MV-4-11 (cell line): ENCODE measurements around the gene WDR86.

Source experiments
- DNase-seq: peaks from one replicate; lab custom pipeline; 2025; lab: John Stamatoyannopoulos, UW

Gene WDR86

GRCh38 chr7:151406051-151406875 lies 3.6 kb downstream of the WDR86 start:
- no peak for DNase-seq

DNA sequence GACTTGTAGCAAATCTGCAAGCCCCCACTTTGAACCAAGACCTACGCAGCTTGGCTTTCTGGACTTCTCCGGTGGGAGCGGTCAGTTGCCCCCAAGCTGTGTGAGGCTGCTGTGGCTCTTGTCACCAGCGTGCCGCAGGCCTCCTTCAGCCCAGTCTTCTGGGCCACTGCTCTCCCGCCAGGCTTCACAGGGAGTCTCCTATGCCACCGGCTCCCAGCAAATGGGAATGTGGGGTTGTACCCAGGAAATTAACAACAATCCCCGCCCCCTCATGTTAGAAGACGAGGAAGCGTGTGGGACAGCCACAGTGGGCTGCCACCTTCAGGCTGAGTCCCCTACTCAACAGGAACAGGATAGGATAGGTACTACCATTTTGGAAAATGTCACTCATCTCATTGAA lies 4.2 kb downstream of the WDR86 start:
- no peak for DNase-seq

GRCh38 chr7:151405056-151405455 lies 4.8 kb downstream of the WDR86 start:
- DNase-seq: no peak

GRCh38 chr7:151404216-151405011 lies 5.4 kb downstream of the WDR86 start:
- peak; percentile 84 for DNase-seq

GRCh38 chr7:151403764-151404163 lies 6.1 kb downstream of the WDR86 start:
- no peak for DNase-seq

DNA sequence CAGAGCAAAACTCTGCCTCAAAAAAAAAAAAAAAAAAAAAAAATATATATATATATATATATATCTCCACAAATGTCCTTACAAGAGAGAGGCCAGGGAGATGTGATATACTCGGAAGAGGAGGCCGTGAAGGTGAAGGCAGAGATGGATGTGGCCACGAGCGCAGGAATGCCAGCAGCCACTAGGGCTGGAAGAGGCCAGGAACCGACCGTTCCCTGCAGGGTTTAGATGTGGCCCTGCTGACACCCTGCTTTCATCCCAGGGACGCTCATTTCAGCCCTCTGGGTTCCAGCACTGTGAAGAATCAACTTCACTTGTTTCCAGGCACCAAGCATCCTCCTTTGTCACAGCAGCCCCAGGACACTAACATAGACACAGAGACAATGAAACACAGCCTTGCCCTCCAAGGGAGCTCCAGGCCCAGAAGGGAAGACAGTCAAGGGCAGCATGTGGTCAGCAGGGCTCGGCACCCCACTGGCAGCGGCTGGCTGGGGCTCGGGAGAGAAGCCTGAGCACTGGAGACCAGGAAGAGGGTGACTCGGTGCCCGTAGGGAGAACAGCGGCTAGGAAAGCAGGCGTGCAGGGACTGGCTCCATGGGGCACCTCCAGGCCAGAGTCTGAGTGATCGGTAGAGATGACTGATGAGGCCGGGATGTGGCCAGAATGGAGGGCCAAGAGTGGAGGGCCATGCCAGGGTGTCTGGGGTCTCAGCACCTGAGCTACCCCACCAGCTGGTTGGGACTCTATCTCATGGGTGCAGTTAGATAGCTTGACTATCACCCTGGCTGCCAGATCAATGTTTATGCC lies 7.6 kb downstream of the WDR86 start:
- no peak for DNase-seq

DNA sequence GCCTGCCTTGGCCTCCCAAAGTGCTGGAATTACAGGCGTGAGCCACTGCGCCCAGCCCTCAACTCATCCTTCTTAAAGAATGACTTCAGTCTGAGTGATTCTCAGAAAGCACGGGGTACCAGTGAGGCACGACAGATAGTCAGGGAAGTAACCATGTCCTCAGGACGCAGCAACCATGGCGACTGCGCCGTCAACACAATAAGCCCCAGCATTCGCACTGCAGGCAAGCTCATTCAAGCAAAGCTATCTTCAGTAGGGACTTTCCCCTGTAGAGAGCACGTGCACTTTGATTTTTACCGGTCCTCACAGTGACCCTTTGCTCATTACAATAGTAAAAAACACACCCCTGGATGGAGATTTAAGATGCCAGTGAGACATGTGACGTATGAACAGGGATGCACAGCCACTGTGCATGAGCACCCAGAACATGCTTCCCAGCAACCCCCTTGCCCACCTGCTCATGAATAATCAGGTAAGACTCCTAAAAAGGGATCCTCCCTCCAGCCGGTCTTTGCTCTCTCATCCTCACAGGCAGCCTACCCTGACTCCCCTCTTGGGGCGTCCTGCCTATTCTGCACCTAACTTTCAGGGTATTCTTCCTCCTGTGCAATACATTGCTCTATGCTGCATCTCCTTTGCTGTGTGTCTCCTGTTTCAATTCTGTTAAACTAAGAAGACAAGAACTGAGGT lies 9.1 kb downstream of the WDR86 start:
- DNase-seq: no peak

DNA sequence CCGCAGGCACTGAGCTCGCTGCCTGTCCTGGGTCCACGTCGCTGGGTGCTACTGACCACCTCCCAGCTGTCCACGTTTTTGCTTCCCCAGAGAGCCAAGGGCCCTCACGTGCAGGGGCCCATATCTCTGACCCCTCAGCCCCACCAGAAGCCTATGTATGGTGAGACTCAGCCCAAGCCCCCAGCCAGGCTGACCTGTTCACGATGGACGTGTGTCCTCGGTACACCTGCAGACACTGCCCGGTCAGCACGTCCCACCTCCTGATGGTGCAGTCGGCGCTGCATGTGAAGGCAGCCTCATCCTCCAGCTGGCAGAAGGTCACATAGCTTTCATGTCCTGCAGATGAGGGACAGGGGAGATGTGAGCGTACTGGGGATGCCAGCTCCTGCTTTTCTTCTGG lies 9.9 kb downstream of the WDR86 start:
- DNase-seq: no peak

DNA sequence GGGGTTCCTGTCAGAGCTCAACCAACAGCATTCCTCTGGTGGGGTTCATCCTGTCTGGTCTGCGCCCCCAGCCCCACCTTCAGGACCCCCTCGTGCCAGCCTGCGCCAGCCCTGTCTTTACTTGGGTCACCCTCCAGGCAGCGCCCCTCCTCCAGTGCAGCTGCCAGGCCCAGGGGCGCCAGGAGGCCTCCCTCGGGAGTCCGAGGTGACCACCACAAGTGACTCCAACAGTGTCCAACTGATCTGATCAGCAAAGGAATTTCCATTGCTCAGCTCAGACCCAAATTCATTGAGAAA lies 10.6 kb downstream of the WDR86 start:
- no peak for DNase-seq

GRCh38 chr7:151398446-151399304 lies 11.2 kb downstream of the WDR86 start:
- no peak for DNase-seq

DNA sequence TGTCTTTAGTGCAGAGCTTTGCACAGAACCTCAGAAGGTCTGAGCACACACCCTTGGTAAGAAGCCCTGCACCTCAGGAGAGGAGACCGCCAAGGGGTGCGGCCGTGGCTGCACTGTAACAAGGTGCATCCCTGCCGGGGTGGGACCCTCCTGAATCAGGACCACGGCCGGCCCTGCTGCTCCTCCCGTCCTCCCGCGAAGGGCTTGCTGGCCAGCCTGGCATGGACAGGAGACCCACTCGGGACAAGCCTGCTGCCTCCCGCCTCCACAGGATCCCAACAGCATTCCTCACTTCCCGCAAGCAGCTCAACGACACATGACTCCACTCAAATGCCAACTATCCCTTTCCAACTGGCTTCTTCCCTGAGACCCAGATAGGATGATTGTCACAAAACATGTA lies 12.8 kb downstream of the WDR86 start:
- DNase-seq: no peak

- no peak for DNase-seq
Measured at GRCh38 chr7:151396328-151396970, 13.4 kb downstream of the WDR86 start.

DNA sequence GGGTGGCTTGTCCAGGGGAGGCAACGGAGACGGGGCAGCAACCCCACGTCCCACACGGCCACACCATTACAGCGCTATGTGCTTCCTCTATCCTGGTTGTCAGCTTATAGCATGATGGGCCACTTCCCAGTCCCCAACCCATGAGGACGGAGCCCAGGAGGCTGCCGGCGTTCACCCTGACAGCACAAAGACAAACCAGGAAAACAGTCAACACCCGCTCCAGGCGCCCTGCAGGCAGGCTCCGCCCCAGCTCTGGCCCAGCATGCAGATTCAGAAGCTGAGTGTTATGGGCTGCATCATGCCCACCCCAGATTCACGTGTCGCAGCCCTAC lies 14.8 kb downstream of the WDR86 start:
- DNase-seq: peak; percentile 1

DNA sequence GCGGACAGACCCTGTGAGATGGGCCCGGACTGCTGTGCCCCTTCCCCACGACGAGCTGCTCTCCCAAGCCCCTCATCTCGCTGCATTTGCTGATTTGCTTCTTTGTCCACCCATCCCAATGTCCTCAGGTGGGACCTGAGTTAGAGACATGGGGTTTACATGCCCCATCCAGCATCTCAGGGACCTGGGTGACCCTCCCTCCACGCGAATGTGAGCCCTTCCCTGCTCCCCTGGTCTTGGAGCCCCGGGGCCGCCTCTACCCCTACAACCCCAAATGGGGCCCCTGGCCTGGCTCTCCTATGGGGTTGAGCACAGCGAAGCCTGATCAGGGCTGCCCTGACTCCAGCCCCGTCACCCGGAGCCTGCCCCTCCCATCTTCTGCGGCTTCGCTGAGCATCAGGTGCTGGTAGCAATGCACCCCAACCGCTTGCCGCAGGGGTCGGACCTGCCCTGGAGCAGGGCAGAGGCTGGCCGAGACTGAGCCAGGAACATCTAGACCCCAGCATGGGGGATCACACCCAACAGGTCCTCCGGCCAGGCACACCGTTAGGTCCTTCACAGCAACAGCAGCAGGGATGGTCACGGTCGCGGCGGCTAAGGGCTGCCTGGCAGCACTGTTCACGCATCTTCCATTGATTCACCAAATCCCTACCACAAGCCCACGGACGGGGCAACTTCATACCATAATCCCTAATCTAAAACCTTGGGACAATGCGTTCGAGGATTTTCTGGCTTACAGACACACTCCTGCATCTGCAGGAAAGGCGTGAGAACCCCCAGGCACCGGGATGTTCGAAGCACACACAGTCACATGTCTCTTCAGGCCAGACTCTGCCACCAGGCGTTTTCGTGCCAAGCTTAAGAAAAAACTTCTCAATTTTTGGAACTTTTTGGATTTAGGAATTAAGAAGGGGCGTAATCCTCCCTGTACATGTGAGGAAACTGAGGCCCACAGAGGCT lies 15.5 kb downstream of the WDR86 start:
- DNase-seq: no peak

DNA sequence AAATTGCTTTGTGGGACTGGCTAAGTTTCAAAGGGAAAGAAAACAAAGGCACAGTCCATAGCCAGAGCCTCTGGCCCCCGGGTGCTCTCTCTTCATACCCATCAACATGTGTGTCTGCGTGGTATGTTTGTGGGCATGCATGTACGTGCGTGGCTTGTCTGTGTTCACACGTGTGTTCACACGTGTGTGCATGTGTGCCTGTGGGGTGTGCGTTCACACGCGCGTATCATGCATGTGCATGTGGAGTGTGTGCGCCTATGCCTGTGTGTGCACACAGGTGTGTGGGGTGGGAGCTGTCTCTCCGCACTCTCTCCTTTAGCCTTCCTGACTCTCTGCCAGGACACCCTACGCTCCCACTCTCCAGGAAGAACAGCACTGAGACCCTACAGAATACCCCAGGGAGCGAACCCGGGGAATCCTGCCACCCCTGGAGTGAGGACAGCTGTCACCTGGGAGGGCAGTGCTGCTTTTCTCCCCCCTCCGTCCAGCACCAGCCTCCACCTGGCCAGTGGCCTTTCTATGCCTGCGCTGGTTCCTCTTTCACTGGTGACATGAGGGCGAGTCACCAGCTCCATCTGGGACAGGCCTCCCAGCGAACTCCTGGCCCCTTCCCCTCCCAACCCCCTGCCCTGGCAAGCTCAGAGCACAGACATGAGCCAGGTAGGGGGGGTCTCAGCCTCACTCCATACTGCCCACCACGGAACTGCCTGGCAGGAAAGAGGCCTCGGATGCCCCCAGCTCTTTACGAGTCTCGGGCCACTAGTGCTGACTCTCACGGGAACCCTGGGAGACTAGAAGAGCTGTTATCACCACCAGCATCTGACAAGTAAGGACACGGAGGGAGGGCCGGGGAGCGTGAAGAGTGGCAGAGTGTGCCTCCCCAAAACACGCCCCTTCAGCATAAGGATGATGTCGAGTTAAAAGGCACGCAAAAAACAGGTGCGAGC lies 16.5 kb downstream of the WDR86 start:
- DNase-seq: peak; percentile 2

DNA sequence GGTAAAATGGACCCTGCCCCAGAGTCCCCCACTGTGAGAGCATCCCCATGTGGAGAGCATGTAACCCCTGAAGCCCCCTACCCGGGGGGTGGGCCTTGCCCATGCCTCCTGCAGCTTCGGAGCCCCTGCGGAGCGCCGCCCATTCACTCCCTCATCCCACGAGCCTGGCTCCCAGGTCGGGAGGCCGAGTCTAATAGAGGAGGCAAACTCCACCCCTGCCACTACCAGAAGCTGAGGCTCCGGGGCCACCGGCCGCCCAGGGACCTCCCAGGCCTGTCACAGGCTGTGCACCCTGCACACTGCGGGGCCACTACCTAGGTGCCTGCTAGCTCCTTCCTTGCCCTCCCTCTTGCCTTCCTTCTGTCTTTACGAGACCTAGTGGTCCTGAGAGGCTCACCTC lies 17.4 kb downstream of the WDR86 start:
- no peak for DNase-seq

DNA sequence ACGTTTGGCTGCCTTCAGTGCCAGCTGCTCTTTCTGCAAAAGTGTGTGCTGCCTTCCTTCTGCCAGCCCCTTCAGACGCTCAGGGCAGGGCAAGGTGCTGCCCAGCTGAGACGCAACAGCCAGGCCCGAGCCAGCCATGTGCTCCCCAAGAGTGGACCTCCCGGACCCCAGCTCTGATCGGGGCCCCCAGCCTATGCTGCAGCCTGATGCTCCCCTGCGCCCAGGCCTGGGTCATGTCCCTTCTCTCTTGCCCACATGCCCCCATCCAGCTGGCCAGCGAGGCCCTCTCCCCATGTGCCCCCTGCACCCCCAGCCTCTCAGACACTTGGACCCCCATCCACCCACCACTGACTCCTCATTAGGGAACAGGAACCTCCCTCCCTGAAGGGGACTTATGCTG lies 17.8 kb downstream of the WDR86 start:
- no peak for DNase-seq

- no peak for DNase-seq
Measured at GRCh38 chr7:151391358-151391730, 18.5 kb downstream of the WDR86 start.
